Prostate gland (tissue), 2 donors: ENCODE measurements around the gene RNF183. TPM values are rescaled to one million over a fixed set of nuclear protein-coding genes. Genes with fewer than 3 reads are reported as not detected.

Experiments
- DNase-seq: peaks from one replicate; pipeline ENCODE4 v3.0.0-alpha.2; 2019; ENCODE audit warnings: low spot score
- H3K27ac ChIP-seq, 2 donors: fragments of 200-600 bp; sonication (generic); 2 replicates each; pipeline ENCODE4 v1.5.1; 2017 to 2019
- H3K27me3 ChIP-seq: fragments of 200-600 bp; sonication (generic); replicated peaks from 2 replicates; pipeline ENCODE4 v1.5.1; 2019; ENCODE audit not compliant: insufficient read depth
- H3K36me3 ChIP-seq, 2 donors: fragments of 200-600 bp; sonication (generic); 1 replicate in 1 of 2; 2 replicates in 1 of 2; pipeline versions ENCODE4 v1.5.1 to v1.8.1; 2017 to 2019
- H3K4me1 ChIP-seq: fragments of 200-600 bp; sonication (generic); replicated peaks from 2 replicates; pipeline ENCODE4 v1.5.1; 2019
- H3K4me3 ChIP-seq, 2 donors: fragments of 200-600 bp; sonication (generic); 2 replicates each; pipeline ENCODE4 v1.5.1; 2017 to 2019
- H3K9me3 ChIP-seq: fragments of 200-600 bp; sonication (generic); 2 replicates; pipeline ENCODE4 v1.5.1; 2017
- CTCF ChIP-seq, 4 experiments: fragments of 200-600 bp in 2 of 4; fragments of 450-650 bp in 2 of 4; sonication (generic) in 2 of 4; IDR thresholded peaks; 1 replicate in 3 of 4; 2 replicates in 1 of 4; pipeline ENCODE4 v1.5.1; 2016 to 2019; ENCODE audit warnings: antibody characterized with exemption in 4 of 4, mild to moderate bottlenecking in 2 of 4, moderate library complexity in 2 of 4
- POLR2A ChIP-seq: fragments of 450-650 bp; IDR thresholded peaks from one replicate; pipeline ENCODE4 v1.6.1; 2016; ENCODE audit warnings: antibody characterized with exemption, mild to moderate bottlenecking
- POLR2AphosphoS5 ChIP-seq: sonication (generic); formaldehyde crosslinking; IDR thresholded peaks from one replicate; pipeline ENCODE4 v1.6.1; 2017; ENCODE audit warnings: antibody characterized with exemption
- WGBS: methylation state at CpG from one replicate; pipeline ENCODE4 v1.1.5; 2018; 5-methylcytosine and 5-hydroxymethylcytosine counted together
- intact Hi-C: fragments of 100-400 bp; cut with DNase I; formaldehyde crosslinking; loops from one replicate; pipeline ENCODE4 v1.14.2; 2022
- total RNA-seq, 2 donors: library from RNA; depleted of rRNA; stranded (reverse); fragments of >200 nt; gene quantifications; one replicate each; pipeline ENCODE4 v1.1.0, GENCODE V29; 2016

The RNF183 gene
- total RNA-seq, 2 donors from 2014 or later: 0.57 TPM; not detected in 1

GRCh38 chr9:113337714-113338113, 34.5 kb upstream of the RNF183 start:
- intact Hi-C loops: no loop called here
- no peak overlapping the region for H3K27ac ChIP-seq
- H3K4me1 ChIP-seq: no peaks in the 10 kb centered on the region
- 97% methylated on average over 2 of the region's 2 CpGs for WGBS
- H3K9me3 ChIP-seq: no peaks in the 10 kb centered on the region
- no peaks in the 10 kb centered on the region for H3K27me3 ChIP-seq
- no peak for DNase-seq
- H3K4me3 ChIP-seq: no peak overlapping the region
- H3K36me3 ChIP-seq: no peaks in the 10 kb centered on the region
- TF ChIP-seq POLR2A: no peak
- TF ChIP-seq POLR2AphosphoS5: no peak
- TF ChIP-seq CTCF (IDR thresholded peaks at IDR 0.05): no peak

- intact Hi-C loops: no loop called here
- 67% methylated on average over 4 of the region's 4 CpGs for WGBS
- Histone ChIP-seq H3K36me3 (no peaks in the 10 kb centered on the region), H3K9me3 (no peaks in the 10 kb centered on the region), H3K27ac (no peak overlapping the region), H3K4me1 (no peaks in the 10 kb centered on the region), H3K4me3 (no peak overlapping the region), H3K27me3 (no peaks in the 10 kb centered on the region)
- no peak for DNase-seq
- TF ChIP-seq POLR2A (no peak), CTCF (IDR thresholded peaks at IDR 0.05) (no peak), POLR2AphosphoS5 (no peak)
These were observed 28.6 kb upstream of the RNF183 start for GRCh38 chr9:113331780-113332179.

GRCh38 chr9:113328045-113328782, 25.0 kb upstream of the RNF183 start:
- no peaks in the 10 kb centered on the region for H3K4me1 ChIP-seq
- no peaks in the 10 kb centered on the region for H3K27me3 ChIP-seq
- no peak overlapping the region for H3K4me3 ChIP-seq
- H3K27ac ChIP-seq: no peak overlapping the region
- no peaks in the 10 kb centered on the region for H3K36me3 ChIP-seq
- no peak for DNase-seq
- no peaks in the 10 kb centered on the region for H3K9me3 ChIP-seq
- no peak for TF ChIP-seq POLR2AphosphoS5
- TF ChIP-seq CTCF (IDR thresholded peaks at IDR 0.05): no peak
- no peak for TF ChIP-seq POLR2A
- intact Hi-C loops: no loop called here
- 76% methylated on average over 3 of the region's 3 CpGs for WGBS

GRCh38 chr9:113326230-113326629, 23.1 kb upstream of the RNF183 start:
- H3K9me3 ChIP-seq: no peaks in the 10 kb centered on the region
- H3K27me3 ChIP-seq: no peaks in the 10 kb centered on the region
- no peak for DNase-seq
- no peak overlapping the region for H3K27ac ChIP-seq
- no peaks in the 10 kb centered on the region for H3K4me1 ChIP-seq
- H3K4me3 ChIP-seq: no peak overlapping the region
- TF ChIP-seq CTCF (IDR thresholded peaks at IDR 0.05): no peak
- TF ChIP-seq POLR2A: no peak
- no peak for TF ChIP-seq POLR2AphosphoS5
- WGBS: 97% methylated on average over 4 of the region's 4 CpGs
- H3K36me3 ChIP-seq: no peaks in the 10 kb centered on the region
- intact Hi-C loops: no loop called here

GRCh38 chr9:113322671-113323070, 19.5 kb upstream of the RNF183 start:
- no peak for TF ChIP-seq CTCF (IDR thresholded peaks at IDR 0.05)
- no peak for TF ChIP-seq POLR2AphosphoS5
- TF ChIP-seq POLR2A: no peak
- Histone ChIP-seq H3K36me3 (no peaks in the 10 kb centered on the region), H3K9me3 (no peaks in the 10 kb centered on the region), H3K27me3 (no peaks in the 10 kb centered on the region), H3K27ac (no peak overlapping the region), H3K4me3 (no peak overlapping the region), H3K4me1 (no peaks in the 10 kb centered on the region)
- DNase-seq: no peak
- intact Hi-C loops: no loop called here
- 83% methylated on average over 6 of the region's 6 CpGs for WGBS
